ENCODE results near the gene EHMT1.

The EHMT1 gene

DNA sequence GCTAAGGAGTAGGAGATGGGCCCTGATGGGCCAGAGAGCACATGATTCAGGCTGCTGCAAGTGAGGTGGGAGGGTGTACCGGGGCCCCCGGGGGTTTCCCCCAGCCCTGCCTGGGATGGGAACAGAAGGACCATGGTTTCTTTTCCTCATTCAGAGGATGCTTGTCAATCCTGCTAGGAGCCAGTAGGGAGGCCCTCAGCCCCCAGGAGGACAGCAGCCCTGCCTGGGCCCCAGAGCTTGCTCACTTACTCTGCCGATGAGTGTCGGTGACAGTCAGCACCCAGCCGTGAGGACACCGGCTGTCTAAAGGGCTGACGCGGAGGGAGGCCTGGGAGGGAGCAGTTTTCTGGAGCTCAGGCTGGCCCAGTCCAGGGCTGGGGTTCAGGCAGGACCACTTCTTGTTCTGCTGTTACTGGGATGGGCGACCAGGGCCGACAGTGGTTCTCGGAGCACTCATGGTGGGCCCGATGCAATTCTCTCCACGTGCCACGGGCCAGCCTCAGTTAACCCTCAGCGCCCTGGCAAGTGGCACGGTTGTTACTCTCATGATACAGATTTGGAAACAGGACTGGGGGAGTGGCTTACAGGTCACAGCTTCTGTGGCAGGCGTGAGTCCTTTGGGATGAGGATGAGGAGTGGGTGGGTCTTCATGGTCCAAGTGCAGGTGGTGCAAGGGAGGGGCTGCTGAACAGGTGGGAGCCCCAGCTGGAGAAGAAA is 11.5 kb upstream of the EHMT1 start:
- Histone ChIP-seq H3K27me3 (no peaks in the 10 kb centered on the region), H3K9me3 (replicated peaks in 1 of 11) (no peaks in the 10 kb centered on the region), H4K20me1 (peaks cover 33 to 60% (median 41%) of the 10 kb centered on the region in 11 experiments; a peak in 20 of 22 replicates), H3K4me1 (peaks cover 65 to 84% (median 74%) of the 10 kb centered on the region in 10 experiments), H3K36me3 (peaks cover 0 to 15% (median 0%) of the 10 kb centered on the region in 11 experiments; a peak in 7 of 22 replicates), H3K4me3 (peak overlapping the region; percentile 74 to 99 (median 88); a peak in 17 of 20 replicates), H3K27ac (peak overlapping the region in 5 of 11 experiments; percentile 26 to 89 (median 86); a peak in 7 of 22 replicates), H3K4me2 (peak overlapping the region; percentile 98 to 100 (median 99)), H3K9ac (peak overlapping the region; percentile 84 to 97 (median 88); a peak in 21 of 22 replicates)
- no peak for TF ChIP-seq Cebpa-rat (IDR thresholded peaks at IDR 0.05)

DNA sequence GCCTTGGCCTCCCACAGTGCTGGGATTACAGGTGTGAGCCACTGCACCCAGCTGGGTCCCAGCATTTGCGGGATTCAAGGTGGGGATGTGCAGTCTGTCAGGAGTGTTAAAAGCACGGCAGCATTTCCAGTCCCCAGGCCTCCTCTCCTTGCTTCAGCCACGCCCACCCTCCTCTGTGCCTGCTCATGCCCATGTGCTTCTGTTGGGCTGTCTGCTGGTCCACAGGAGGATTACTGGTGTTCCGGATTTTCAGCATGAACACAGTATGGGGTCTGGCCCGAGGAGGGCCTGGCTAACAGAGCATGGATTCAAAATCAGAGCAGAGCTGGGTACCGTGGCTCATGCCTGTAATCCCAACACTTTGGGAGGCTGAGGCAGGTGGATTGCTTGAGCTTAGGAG is 7.9 kb upstream of the EHMT1 start:
- Histone ChIP-seq H3K27ac (peak overlapping the region in 8 of 11 experiments; percentile 36 to 66 (median 51); a peak in 12 of 22 replicates), H4K20me1 (peaks cover 48 to 93% (median 72%) of the 10 kb centered on the region in 11 experiments; a peak in 21 of 22 replicates), H3K4me1 (peaks cover 43 to 82% (median 57%) of the 10 kb centered on the region in 10 experiments), H3K4me2 (peak overlapping the region; percentile 44 to 89 (median 73); a peak in 21 of 22 replicates), H3K9ac (peak overlapping the region in 9 of 11 experiments; percentile 7 to 64 (median 30); a peak in 9 of 22 replicates), H3K9me3 (replicated peaks in 1 of 11) (no peaks in the 10 kb centered on the region), H3K4me3 (no peak overlapping the region), H3K36me3 (peaks cover 25 to 50% (median 35%) of the 10 kb centered on the region in 11 experiments), H3K27me3 (no peaks in the 10 kb centered on the region)
- no peak for TF ChIP-seq Cebpa-rat (IDR thresholded peaks at IDR 0.05)

DNA sequence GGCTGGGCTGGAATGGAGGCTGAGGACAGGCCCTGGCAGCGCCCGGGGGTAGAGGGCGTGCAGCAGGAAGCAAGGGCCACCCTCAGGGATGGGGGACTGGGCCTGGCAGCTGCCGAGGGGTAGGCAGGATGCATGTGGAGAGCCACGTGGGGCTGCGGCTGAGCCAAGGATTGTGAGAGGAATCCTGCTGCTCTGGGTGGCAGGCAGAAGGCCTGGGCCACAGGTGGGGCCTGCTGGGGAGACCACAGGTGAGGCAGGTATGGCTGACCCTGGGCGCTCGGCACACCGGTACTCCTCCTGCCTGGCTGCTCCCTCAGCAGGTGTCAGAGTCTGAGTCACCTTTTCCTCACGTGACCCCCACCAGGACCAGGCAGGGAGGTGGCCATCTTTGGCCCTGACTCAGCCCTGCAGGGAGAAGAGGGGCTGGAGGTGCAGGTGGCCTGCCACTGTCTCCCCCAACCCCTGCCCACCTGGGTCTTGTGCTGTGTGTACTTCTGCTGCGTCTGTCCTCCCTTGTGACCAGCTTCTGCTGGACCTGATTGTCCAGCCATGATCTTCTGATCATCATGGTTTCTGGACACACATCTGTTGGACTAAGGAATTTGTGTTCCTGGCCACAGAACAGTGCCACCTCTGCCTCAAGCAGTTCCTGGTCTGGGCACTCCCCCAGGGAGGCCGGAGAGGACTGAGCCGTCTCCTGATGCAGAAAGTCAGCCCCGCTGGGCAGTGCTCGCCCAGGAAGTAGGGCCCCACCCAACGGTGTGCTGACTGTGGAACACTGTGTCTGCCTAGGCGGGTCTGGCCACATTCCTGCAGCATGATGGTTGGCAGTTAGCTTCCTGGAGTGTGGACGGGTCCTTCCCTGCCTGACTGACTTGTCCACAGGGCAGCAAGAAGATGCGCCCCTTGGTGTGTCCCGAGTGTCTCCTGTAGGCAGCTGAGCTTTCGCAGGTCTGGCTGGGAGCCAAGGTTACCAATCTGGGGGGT is 6.9 kb upstream of the EHMT1 start:
- Histone ChIP-seq H3K9me3 (replicated peaks in 1 of 11) (no peaks in the 10 kb centered on the region), H3K4me3 (no peak overlapping the region; a peak in 1 of 20 replicates), H3K27me3 (no peaks in the 10 kb centered on the region), H3K9ac (peak overlapping the region; percentile 13 to 64 (median 45); a peak in 18 of 22 replicates), H3K27ac (peak overlapping the region in 10 of 11 experiments; percentile 5 to 66 (median 51); a peak in 19 of 22 replicates), H3K4me1 (peaks cover 33 to 86% (median 54%) of the 10 kb centered on the region in 10 experiments), H3K36me3 (peaks cover 32 to 60% (median 43%) of the 10 kb centered on the region in 11 experiments), H4K20me1 (peaks cover 40 to 93% (median 69%) of the 10 kb centered on the region in 11 experiments; a peak in 21 of 22 replicates), H3K4me2 (peak overlapping the region; percentile 44 to 89 (median 73))
- no peak for TF ChIP-seq Cebpa-rat (IDR thresholded peaks at IDR 0.05)

DNA sequence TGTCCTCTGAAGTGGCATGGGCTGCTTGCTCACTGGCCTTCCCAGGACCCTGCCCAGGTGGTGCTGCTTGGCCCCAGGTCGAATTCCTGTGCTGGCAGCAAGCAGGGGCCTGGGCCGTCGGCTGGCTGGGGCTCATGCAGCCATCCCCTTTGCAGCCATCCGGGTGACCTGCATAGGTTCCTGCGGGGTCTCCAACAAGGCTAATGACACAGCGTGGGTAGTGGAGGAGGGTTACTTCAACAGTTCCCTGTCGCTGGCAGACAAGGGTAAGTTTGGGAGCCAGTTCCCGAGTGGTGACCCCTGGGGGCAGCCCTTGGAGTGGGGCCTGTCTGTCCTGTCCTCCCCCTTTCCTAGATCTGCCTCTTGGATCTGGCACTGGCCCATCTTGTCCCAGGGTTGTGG is 6.1 kb upstream of the EHMT1 start:
- Histone ChIP-seq H3K4me3 (no peak overlapping the region), H3K27ac (peak overlapping the region in 8 of 11 experiments; percentile 8 to 66 (median 44); a peak in 11 of 22 replicates), H3K4me2 (peak overlapping the region in 8 of 11 experiments; percentile 69 to 89 (median 75); a peak in 11 of 22 replicates), H3K36me3 (peaks cover 32 to 68% (median 48%) of the 10 kb centered on the region in 11 experiments), H3K9me3 (replicated peaks in 1 of 11) (no peaks in the 10 kb centered on the region), H3K4me1 (peaks cover 33 to 86% (median 54%) of the 10 kb centered on the region in 10 experiments), H4K20me1 (peaks cover 32 to 91% (median 64%) of the 10 kb centered on the region in 11 experiments; a peak in 21 of 22 replicates), H3K27me3 (no peaks in the 10 kb centered on the region), H3K9ac (peak overlapping the region in 8 of 11 experiments; percentile 28 to 64 (median 53); a peak in 11 of 22 replicates)
- TF ChIP-seq Cebpa-rat (IDR thresholded peaks at IDR 0.05), result no peak

DNA sequence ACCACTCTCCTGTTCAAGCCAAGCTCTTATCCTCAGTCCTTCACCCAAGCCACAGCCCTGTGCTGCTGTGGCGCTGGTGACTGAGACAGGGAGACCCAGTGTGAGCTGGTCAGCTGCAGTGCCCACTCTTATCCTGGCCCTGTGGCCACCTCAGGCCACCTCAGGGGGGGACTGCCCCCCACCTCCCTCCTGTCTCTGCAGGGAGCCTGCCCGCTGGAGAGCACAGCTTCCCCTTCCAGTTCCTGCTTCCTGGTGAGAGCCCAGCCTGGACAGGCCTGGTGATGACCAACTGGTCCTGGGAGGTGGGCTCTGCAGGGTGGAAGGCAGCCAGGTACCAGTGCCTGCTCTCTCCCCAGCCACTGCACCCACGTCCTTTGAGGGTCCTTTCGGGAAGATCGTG is 5.5 kb upstream of the EHMT1 start:
- Histone ChIP-seq H3K9me3 (replicated peaks in 1 of 11) (no peaks in the 10 kb centered on the region), H3K4me3 (no peak overlapping the region), H3K27ac (peak overlapping the region in 6 of 11 experiments; percentile 8 to 66 (median 44); a peak in 8 of 22 replicates), H4K20me1 (peaks cover 27 to 86% (median 59%) of the 10 kb centered on the region in 11 experiments; a peak in 21 of 22 replicates), H3K4me2 (peak overlapping the region in 4 of 11 experiments; percentile 76 to 89 (median 85); a peak in 7 of 22 replicates), H3K9ac (peak overlapping the region in 6 of 11 experiments; percentile 28 to 64 (median 57); a peak in 9 of 22 replicates), H3K27me3 (no peaks in the 10 kb centered on the region), H3K36me3 (peaks cover 32 to 68% (median 48%) of the 10 kb centered on the region in 11 experiments), H3K4me1 (peaks cover 30 to 82% (median 52%) of the 10 kb centered on the region in 10 experiments)
- TF ChIP-seq Cebpa-rat (IDR thresholded peaks at IDR 0.05), result no peak

DNA sequence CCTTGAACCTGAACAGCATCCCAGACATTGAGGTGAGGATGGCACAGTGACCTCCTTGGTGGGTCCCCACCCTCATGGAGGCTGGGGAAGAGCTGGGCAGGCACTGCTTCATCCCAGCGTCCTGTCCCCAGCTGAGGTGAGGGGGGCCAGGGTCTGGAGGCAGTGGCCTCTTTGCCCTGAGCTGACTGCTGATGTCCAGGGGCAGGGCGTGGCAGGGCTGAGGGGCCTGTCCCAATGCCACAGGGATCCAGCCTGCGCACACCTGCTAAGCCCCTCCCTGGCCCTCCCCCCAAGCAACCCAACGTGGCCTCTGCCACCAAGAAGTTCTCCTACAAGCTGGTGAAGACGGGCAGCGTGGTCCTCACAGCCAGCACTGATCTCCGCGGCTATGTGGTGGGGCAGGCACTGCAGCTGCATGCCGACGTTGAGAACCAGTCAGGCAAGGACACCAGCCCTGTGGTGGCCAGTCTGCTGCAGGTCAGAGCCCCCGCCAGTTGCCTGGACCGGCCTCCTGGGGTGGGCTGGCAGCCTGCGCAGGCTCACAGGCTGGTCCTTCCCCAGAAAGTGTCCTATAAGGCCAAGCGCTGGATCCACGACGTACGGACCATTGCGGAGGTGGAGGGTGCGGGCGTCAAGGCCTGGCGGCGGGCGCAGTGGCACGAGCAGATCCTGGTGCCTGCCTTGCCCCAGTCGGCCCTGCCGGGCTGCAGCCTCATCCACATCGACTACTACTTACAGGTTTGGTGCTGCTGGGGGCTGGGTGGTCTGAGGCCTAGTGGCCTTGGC is 4.9 kb upstream of the EHMT1 start:
- H3K4me1 ChIP-seq, result peaks cover 27 to 75% (median 45%) of the 10 kb centered on the region in 10 experiments
- H3K36me3 ChIP-seq, result peaks cover 32 to 65% (median 48%) of the 10 kb centered on the region in 11 experiments
- no peak overlapping the region for H3K4me3 ChIP-seq
- H3K27me3 ChIP-seq, result no peaks in the 10 kb centered on the region
- H3K9me3 ChIP-seq (replicated peaks in 1 of 11), result no peaks in the 10 kb centered on the region
- H3K4me2 ChIP-seq, result peak overlapping the region in 2 of 11 experiments; percentile 84 to 89; a peak in 2 of 22 replicates
- peak overlapping the region in 4 of 11 experiments; percentile 23 to 56 (median 28); a peak in 3 of 22 replicates for H3K9ac ChIP-seq
- H4K20me1 ChIP-seq, result peaks cover 20 to 80% (median 57%) of the 10 kb centered on the region in 11 experiments; a peak in 20 of 22 replicates
- no peak for TF ChIP-seq Cebpa-rat (IDR thresholded peaks at IDR 0.05)
- H3K27ac ChIP-seq, result no peak overlapping the region; a peak in 1 of 22 replicates

DNA sequence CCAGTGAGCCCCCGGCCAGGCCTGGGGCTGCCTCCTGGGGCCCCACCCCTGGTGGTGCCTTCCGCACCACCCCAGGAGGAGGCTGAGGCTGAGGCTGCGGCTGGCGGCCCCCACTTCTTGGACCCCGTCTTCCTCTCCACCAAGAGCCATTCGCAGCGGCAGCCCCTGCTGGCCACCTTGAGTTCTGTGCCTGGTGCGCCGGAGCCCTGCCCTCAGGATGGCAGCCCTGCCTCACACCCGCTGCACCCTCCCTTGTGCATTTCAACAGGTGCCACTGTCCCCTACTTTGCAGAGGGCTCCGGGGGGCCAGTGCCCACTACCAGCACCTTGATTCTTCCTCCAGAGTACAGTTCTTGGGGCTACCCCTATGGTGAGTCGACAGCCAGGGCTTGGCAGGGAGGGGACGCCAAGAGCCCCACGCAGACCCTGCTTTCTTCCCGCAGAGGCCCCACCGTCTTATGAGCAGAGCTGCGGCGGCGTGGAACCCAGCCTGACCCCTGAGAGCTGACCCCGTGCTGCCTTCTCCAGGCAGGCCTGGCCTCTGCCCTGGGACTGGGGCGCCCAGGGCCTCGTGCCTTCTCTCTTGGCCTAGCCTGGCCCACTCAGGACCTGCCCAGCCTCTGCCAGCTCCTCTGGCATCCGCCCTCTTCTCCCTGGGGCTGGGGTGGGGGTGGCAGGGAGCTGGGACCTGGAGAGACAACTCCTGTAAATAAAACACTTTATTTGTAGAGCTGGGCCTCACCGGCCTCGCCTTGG is 4.0 kb upstream of the EHMT1 start:
- Histone ChIP-seq H3K9me3 (replicated peaks in 1 of 11) (no peaks in the 10 kb centered on the region), H3K4me2 (no peak overlapping the region), H4K20me1 (peaks cover 22 to 78% (median 57%) of the 10 kb centered on the region in 11 experiments; a peak in 20 of 22 replicates), H3K27ac (peak overlapping the region in 1 of 11 experiments; percentile 3; a peak in 2 of 22 replicates), H3K27me3 (no peaks in the 10 kb centered on the region), H3K36me3 (peaks cover 32 to 58% (median 43%) of the 10 kb centered on the region in 11 experiments), H3K9ac (peak overlapping the region in 8 of 11 experiments; percentile 14 to 92 (median 28); a peak in 8 of 22 replicates), H3K4me3 (no peak overlapping the region), H3K4me1 (peaks cover 28 to 67% (median 42%) of the 10 kb centered on the region in 10 experiments)
- no peak for TF ChIP-seq Cebpa-rat (IDR thresholded peaks at IDR 0.05)
